ENCODE results near the gene CAPSL.

The CAPSL gene

DNA sequence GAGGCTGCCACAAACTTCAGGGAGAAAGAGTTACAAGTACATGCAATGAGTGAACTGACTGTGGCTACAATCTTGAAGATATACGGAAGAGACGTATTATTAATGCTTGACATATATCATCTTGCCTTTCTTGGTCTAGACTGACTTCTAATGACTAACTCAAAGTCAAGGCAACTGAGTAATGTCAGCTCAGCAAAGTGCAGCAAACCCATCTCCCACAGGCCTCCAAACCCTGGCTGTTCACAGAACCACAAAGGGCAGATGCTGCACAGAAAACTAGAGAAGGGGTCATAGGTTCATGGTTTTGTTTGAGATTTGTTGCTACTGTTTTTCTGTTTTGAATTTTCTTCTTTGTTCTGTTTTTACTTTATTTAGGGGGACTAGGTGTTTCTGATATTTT is 60.8 kb downstream of the CAPSL start:
- TF ChIP-seq YY1 (IDR thresholded peaks at IDR 0.05; ENCODE audit: insufficient read depth, insufficient read length), result no peak
- no peak for TF ChIP-seq SUZ12 (IDR thresholded peaks at IDR 0.05; ENCODE audit: extremely low read depth, insufficient read depth, insufficient read length)
- no peaks in the 10 kb centered on the region for H3K4me1 ChIP-seq (ENCODE audit: insufficient read depth, insufficient read length)
- H3K9ac ChIP-seq (ENCODE audit: insufficient read length, low read depth), result no peak overlapping the region
- H3K4me3 ChIP-seq (ENCODE audit: insufficient read length, low read depth), result no peak overlapping the region
- H3K9me3 ChIP-seq (ENCODE audit: insufficient read depth, low read length), result no peaks in the 10 kb centered on the region; the same call in 1 of the 2 replicates
- no peaks in the 10 kb centered on the region for H3K36me3 ChIP-seq (ENCODE audit: insufficient read depth, insufficient read length, low read length)
- no peaks in the 10 kb centered on the region for H3K27me3 ChIP-seq (ENCODE audit: insufficient read depth, insufficient read length)
- DNase-seq (ENCODE audit: low read depth, low spot score), result no peak

DNA sequence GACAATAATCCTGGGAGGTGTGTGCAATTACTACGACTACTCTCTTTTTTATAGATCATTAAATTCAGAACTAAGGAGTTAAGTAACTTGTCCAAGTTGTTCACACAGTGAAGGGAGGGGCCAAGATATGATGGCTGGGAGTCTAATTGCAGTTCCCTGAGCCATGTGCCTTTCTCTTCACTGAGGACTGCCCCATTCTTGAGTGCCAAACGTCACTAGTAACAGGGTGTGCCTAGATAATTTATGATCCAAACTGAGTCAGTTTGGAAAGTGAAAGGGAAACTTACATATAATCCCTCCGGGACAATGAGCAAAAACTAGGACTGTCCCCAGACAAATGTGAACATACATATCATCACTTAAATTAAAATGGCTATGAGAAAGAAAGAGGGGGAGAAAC is 61.5 kb downstream of the CAPSL start:
- H3K36me3 ChIP-seq (ENCODE audit: insufficient read depth, insufficient read length, low read length), result no peaks in the 10 kb centered on the region
- H3K9ac ChIP-seq (ENCODE audit: insufficient read length, low read depth), result no peak overlapping the region

DNA sequence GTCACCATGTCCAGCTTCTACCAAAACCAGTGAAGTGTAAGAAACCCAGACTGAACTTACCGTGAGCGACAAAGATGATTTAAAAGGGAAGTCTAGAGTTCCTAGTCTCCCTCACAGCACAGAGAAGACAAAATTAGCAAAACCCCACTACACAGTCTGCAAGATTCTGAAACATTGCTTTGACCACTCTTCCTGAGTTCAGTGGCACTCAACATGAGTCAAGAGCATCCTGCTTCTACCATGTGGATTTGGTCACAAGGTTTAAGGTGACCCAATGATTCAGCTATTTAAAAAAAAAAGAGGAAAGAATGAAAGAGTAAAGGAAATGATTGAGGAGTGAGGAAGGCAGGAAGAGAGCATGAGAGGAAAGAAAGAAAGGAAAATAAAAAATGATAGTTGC is 62.0 kb downstream of the CAPSL start:
- no peaks in the 10 kb centered on the region for H3K4me1 ChIP-seq (ENCODE audit: insufficient read depth, insufficient read length)
- no peak overlapping the region for H3K4me3 ChIP-seq (ENCODE audit: insufficient read length, low read depth)
- no peak for DNase-seq (ENCODE audit: low read depth, low spot score)
- H3K9ac ChIP-seq (ENCODE audit: insufficient read length, low read depth), result no peak overlapping the region
- H3K36me3 ChIP-seq (ENCODE audit: insufficient read depth, insufficient read length, low read length), result no peaks in the 10 kb centered on the region
- no peaks in the 10 kb centered on the region; the same call in 1 of the 2 replicates for H3K9me3 ChIP-seq (ENCODE audit: insufficient read depth, low read length)
- no peak for TF ChIP-seq SUZ12 (IDR thresholded peaks at IDR 0.05; ENCODE audit: extremely low read depth, insufficient read depth, insufficient read length)
- no peak for TF ChIP-seq YY1 (IDR thresholded peaks at IDR 0.05; ENCODE audit: insufficient read depth, insufficient read length)
- no peak for TF ChIP-seq ZNF274 (IDR thresholded peaks at IDR 0.05; ENCODE audit: low read depth, low read length)
- no peaks in the 10 kb centered on the region for H3K27me3 ChIP-seq (ENCODE audit: insufficient read depth, insufficient read length)

More for the DNA sequence above, 61.5 kb downstream of the CAPSL start:
- Histone ChIP-seq H3K4me1 (ENCODE audit: insufficient read depth, insufficient read length) (no peaks in the 10 kb centered on the region), H3K27me3 (ENCODE audit: insufficient read depth, insufficient read length) (no peaks in the 10 kb centered on the region), H3K4me3 (ENCODE audit: insufficient read length, low read depth) (no peak overlapping the region), H3K9me3 (ENCODE audit: insufficient read depth, low read length) (no peaks in the 10 kb centered on the region; the same call in 1 of the 2 replicates)
- DNase-seq (ENCODE audit: low read depth, low spot score), result no peak
- TF ChIP-seq ZNF274 (IDR thresholded peaks at IDR 0.05; ENCODE audit: low read depth, low read length), result no peak
- TF ChIP-seq YY1 (IDR thresholded peaks at IDR 0.05; ENCODE audit: insufficient read depth, insufficient read length), result no peak
- no peak for TF ChIP-seq SUZ12 (IDR thresholded peaks at IDR 0.05; ENCODE audit: extremely low read depth, insufficient read depth, insufficient read length)

DNA sequence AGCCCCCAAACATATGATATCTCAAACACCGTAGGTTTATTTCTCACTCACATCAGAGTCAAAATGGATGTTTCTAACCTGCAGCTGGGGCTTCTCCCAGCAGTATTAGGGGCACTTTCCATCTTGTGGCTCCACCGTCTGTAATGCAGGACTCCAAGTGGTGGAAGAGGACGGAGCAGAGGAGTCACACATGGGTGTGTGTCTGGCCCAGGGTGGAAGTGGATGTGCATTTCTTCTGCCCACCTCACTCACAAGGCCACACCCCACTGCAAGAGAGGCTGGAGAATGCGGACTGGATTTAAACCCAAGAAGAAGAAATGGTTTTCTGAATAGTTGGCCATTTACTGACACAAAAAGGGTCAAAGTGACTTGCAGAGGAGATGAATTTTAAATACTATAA is 67.8 kb downstream of the CAPSL start:
- Histone ChIP-seq H3K4me3 (ENCODE audit: insufficient read length, low read depth) (no peak overlapping the region), H3K4me1 (ENCODE audit: insufficient read depth, insufficient read length) (no peaks in the 10 kb centered on the region), H3K27me3 (ENCODE audit: insufficient read depth, insufficient read length) (no peaks in the 10 kb centered on the region), H3K36me3 (ENCODE audit: insufficient read depth, insufficient read length, low read length) (no peaks in the 10 kb centered on the region), H3K9ac (ENCODE audit: insufficient read length, low read depth) (no peak overlapping the region), H3K9me3 (ENCODE audit: insufficient read depth, low read length) (no peaks in the 10 kb centered on the region; the same call in 1 of the 2 replicates)
- DNase-seq (ENCODE audit: low read depth, low spot score), result no peak
- TF ChIP-seq SUZ12 (IDR thresholded peaks at IDR 0.05; ENCODE audit: extremely low read depth, insufficient read depth, insufficient read length) (no peak), YY1 (IDR thresholded peaks at IDR 0.05; ENCODE audit: insufficient read depth, insufficient read length) (no peak), ZNF274 (IDR thresholded peaks at IDR 0.05; ENCODE audit: low read depth, low read length) (no peak)

DNA sequence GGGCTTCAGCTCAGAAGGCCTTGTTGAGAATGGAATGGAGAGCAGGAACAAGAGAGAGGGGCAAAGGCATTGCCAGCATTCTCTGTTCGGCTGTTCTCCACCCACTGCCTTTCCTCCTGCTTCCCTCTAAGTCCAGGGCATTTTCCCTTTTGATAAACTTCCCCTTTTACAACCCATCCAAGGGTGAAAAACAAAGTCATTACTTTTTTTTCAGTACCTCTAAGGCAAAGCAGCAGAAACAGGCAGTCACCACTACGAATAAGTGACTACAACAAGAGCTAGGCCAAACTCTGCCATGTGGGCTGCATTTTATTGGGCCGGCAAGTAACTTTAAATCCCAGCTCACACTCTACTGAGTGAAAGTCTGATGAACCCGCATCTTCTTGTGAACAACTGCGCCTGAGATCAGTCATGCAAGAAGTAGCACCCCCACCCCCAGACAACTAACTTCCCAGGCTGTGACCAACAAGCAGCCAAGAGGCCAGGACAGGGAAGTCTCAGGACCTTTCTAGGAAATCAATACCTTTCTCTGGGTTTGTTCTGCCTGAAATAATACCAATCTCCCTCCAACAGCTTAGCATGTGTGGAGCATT is 68.6 kb downstream of the CAPSL start:
- Histone ChIP-seq H3K4me1 (ENCODE audit: insufficient read depth, insufficient read length) (no peaks in the 10 kb centered on the region), H3K36me3 (ENCODE audit: insufficient read depth, insufficient read length, low read length) (no peaks in the 10 kb centered on the region), H3K9me3 (ENCODE audit: insufficient read depth, low read length) (no peaks in the 10 kb centered on the region; the same call in 1 of the 2 replicates), H3K27me3 (ENCODE audit: insufficient read depth, insufficient read length) (no peaks in the 10 kb centered on the region), H3K4me3 (ENCODE audit: insufficient read length, low read depth) (no peak overlapping the region), H3K9ac (ENCODE audit: insufficient read length, low read depth) (no peak overlapping the region)
- DNase-seq (ENCODE audit: low read depth, low spot score), result no peak
- TF ChIP-seq ZNF274 (IDR thresholded peaks at IDR 0.05; ENCODE audit: low read depth, low read length), result no peak
- TF ChIP-seq YY1 (IDR thresholded peaks at IDR 0.05; ENCODE audit: insufficient read depth, insufficient read length), result no peak
- TF ChIP-seq SUZ12 (IDR thresholded peaks at IDR 0.05; ENCODE audit: extremely low read depth, insufficient read depth, insufficient read length), result no peak

DNA sequence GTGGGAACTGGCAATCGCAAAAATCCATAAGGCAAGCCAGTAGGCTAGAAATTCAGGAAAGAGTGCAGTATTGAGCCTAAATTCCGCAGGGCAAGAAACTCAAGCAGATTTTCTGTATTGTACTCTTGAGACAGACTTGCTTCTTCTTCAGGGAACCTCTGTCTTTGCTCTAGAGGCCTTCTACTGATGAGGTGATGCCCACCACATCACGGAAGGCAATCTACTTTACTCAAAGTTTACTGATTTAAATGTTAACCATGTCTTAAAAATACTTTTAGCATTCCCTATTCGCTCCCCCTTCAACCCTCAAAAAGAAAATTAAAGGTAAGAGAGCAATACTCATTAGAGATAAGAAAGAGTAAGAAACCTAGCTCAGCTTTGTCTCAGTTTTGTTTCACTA is 70.4 kb downstream of the CAPSL start:
- Histone ChIP-seq H3K9me3 (ENCODE audit: insufficient read depth, low read length) (no peaks in the 10 kb centered on the region; the same call in none of the 2 replicates), H3K27me3 (ENCODE audit: insufficient read depth, insufficient read length) (no peaks in the 10 kb centered on the region), H3K4me3 (ENCODE audit: insufficient read length, low read depth) (no peak overlapping the region), H3K4me1 (ENCODE audit: insufficient read depth, insufficient read length) (no peaks in the 10 kb centered on the region), H3K9ac (ENCODE audit: insufficient read length, low read depth) (no peak overlapping the region), H3K36me3 (ENCODE audit: insufficient read depth, insufficient read length, low read length) (no peaks in the 10 kb centered on the region)
- TF ChIP-seq YY1 (IDR thresholded peaks at IDR 0.05; ENCODE audit: insufficient read depth, insufficient read length) (no peak), SUZ12 (IDR thresholded peaks at IDR 0.05; ENCODE audit: extremely low read depth, insufficient read depth, insufficient read length) (no peak), ZNF274 (IDR thresholded peaks at IDR 0.05; ENCODE audit: low read depth, low read length) (no peak)
- DNase-seq (ENCODE audit: low read depth, low spot score), result no peak

DNA sequence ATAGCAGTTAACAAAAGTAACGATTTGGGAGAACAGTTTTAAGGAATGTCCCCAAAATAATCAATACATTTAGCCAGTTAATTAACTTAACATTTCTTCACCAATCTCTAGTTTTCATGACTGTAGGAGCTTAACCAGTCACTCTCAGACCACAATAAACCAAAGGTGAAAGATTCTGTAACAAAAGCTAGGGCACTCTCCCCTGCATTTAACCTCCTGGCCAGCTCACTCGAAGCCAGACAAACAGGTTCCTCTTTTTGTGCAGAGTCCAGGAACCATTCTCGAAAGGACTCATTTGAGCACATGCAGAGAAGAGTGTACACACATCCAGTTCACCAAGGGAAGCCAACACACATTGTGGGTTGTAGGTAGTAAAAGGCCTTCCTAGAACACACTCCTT is 75.3 kb downstream of the CAPSL start:
- no peak for DNase-seq (ENCODE audit: low read depth, low spot score)
- Histone ChIP-seq H3K9me3 (ENCODE audit: insufficient read depth, low read length) (no peaks in the 10 kb centered on the region; the same call in 1 of the 2 replicates), H3K4me1 (ENCODE audit: insufficient read depth, insufficient read length) (no peaks in the 10 kb centered on the region), H3K36me3 (ENCODE audit: insufficient read depth, insufficient read length, low read length) (no peaks in the 10 kb centered on the region), H3K9ac (ENCODE audit: insufficient read length, low read depth) (no peak overlapping the region), H3K27me3 (ENCODE audit: insufficient read depth, insufficient read length) (no peaks in the 10 kb centered on the region), H3K4me3 (ENCODE audit: insufficient read length, low read depth) (no peak overlapping the region)
- no peak for TF ChIP-seq ZNF274 (IDR thresholded peaks at IDR 0.05; ENCODE audit: low read depth, low read length)
- TF ChIP-seq SUZ12 (IDR thresholded peaks at IDR 0.05; ENCODE audit: extremely low read depth, insufficient read depth, insufficient read length), result no peak
- no peak for TF ChIP-seq YY1 (IDR thresholded peaks at IDR 0.05; ENCODE audit: insufficient read depth, insufficient read length)

All from NT2/D1 (cell line).